Hepatocyte (in vitro differentiated cells): Measurements from ENCODE around the gene DMD.

ENCODE experiments used
- EZH2phosphoT487 ChIP-seq: fragments of 200-600 bp; sonication (generic); IDR thresholded peaks from one replicate; pipeline ENCODE4 v1.6.1; 2018; ENCODE audit warnings: antibody characterized with exemption, mild to moderate bottlenecking, low read depth, moderate library complexity; ENCODE audit not compliant: unreplicated experiment, severe bottlenecking
- TF ChIP-seq, protein P1 (sequence below): fragments of 200-600 bp; sonication (generic); IDR thresholded peaks from 2 replicates; pipeline ENCODE4 v1.5.1; 2016; ENCODE audit warnings: antibody characterized with exemption, mild to moderate bottlenecking; ENCODE audit not compliant: poor library complexity

DNA sequence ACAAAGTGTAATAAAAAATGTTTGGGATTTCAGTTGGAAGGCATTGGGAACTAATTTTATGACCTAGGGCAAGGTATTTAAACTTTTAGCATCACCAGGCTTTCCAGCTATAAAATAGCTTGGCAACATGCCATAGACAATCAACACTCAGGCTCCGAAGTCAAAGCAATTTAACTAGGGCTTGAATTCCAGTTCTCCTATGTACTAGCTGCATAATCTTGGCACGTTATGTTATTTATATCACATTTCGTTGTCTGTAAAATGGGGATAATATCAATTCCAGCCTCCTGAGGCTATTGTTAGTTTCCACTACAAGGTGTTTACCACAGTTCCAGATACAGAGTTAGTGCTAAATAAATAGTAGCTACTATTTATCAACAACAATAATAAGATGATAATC is 78.8 kb downstream of the DMD start:
- TF ChIP-seq, protein P1, sequence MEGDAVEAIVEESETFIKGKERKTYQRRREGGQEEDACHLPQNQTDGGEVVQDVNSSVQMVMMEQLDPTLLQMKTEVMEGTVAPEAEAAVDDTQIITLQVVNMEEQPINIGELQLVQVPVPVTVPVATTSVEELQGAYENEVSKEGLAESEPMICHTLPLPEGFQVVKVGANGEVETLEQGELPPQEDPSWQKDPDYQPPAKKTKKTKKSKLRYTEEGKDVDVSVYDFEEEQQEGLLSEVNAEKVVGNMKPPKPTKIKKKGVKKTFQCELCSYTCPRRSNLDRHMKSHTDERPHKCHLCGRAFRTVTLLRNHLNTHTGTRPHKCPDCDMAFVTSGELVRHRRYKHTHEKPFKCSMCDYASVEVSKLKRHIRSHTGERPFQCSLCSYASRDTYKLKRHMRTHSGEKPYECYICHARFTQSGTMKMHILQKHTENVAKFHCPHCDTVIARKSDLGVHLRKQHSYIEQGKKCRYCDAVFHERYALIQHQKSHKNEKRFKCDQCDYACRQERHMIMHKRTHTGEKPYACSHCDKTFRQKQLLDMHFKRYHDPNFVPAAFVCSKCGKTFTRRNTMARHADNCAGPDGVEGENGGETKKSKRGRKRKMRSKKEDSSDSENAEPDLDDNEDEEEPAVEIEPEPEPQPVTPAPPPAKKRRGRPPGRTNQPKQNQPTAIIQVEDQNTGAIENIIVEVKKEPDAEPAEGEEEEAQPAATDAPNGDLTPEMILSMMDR = no peak
- no peak for TF ChIP-seq EZH2phosphoT487
